Measurements from ENCODE around the gene PDPK1.
A peak's percentile ranks its signal among the peaks of the same experiment; 100 is the strongest.

Gene PDPK1

DNA sequence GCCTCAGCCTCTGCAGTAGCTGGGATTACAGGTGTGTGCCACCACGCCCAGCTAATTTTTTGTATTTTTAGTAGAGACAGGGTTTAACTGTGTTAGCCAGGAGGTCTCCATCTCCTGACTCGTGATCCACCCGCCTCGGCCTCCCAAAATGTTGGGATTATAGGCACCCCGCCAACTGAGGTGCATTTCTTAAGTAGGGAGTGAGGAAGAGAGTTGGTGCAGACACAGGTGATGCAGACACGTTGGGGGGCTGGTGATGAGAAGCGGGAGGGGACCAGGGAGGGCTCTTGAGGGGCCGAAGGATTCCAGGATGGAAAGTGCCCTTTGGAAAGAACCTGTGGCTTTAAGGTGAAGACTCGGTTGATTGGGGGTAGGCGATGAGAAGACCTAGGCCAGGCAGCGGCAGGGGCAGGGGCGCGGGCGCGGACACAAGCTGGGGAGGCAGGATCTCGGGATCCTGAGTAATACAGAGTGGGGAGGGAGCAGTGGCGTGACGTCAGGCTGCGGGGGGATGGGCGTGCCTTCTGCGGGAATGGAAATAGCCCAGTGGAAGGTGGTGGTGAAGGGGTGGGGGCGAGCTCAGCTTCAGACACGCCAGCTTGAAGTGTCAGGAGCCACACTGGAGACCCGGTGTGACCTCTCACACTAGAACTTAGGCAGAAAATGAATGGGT lies 26.6 kb upstream of the PDPK1 start:
- peaks cover 24% of the 10 kb centered on the region for H3K4me1 ChIP-seq (ENCODE audit: control insufficient read depth, insufficient read depth, low read length)
- H3K9me3 ChIP-seq (replicated peaks; ENCODE audit: low read length): no peaks in the 10 kb centered on the region
- H3K4me2 ChIP-seq (ENCODE audit: low read length): peak overlapping the region; percentile 73
- no peaks in the 10 kb centered on the region for H3K27me3 ChIP-seq (ENCODE audit: control insufficient read depth, insufficient read depth, low read length)
- H3K36me3 ChIP-seq (ENCODE audit: insufficient read depth, low read length): peaks cover 4% of the 10 kb centered on the region
- H3K9ac ChIP-seq (ENCODE audit: low read depth, low read length): peak overlapping the region; percentile 36
- H3K4me3 ChIP-seq (ENCODE audit: low read length): peak overlapping the region; percentile 40

DNA sequence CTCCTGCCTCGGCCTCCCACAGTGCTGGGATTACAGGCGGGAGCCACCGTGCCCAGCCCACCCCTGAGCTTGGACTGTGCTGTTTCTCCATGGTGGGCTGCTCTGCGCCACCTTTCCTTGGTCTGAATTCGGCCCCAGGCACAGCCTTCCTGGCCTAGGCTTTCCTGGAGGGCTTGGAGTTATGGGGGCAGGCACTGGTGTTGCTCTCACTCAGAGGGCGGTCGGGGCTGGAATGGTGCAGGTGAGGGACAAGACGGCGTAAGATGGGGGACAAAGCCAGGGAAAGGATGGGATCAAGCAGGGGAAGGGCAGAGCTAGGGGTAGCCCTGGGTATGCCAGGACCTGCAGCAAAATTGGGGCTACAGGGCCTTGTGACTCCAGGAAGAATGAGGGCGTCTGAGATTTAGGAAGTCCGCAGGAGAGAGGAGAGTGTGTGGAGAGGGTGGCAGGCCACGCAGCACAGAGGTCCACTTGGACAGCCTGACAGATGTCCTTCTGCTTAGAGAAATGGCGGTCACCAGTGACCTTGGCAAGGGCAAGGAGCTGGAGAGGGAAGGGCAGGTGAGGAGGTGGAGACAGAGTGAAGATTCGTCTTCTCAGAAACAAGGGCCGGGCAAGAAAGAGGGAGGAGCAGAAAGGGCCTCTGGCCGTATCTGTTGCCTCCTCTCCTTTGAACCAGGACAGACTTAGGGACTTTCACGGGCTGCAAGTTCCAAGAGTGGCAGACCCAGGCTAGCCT lies 25.7 kb upstream of the PDPK1 start:
- Histone ChIP-seq H3K9me3 (replicated peaks; ENCODE audit: low read length) (no peaks in the 10 kb centered on the region), H3K4me3 (ENCODE audit: low read length) (no peak overlapping the region), H3K4me2 (ENCODE audit: low read length) (no peak overlapping the region), H3K27me3 (ENCODE audit: control insufficient read depth, insufficient read depth, low read length) (no peaks in the 10 kb centered on the region), H3K36me3 (ENCODE audit: insufficient read depth, low read length) (peaks cover 4% of the 10 kb centered on the region), H3K9ac (ENCODE audit: low read depth, low read length) (no peak overlapping the region), H3K4me1 (ENCODE audit: control insufficient read depth, insufficient read depth, low read length) (peaks cover 33% of the 10 kb centered on the region)

DNA sequence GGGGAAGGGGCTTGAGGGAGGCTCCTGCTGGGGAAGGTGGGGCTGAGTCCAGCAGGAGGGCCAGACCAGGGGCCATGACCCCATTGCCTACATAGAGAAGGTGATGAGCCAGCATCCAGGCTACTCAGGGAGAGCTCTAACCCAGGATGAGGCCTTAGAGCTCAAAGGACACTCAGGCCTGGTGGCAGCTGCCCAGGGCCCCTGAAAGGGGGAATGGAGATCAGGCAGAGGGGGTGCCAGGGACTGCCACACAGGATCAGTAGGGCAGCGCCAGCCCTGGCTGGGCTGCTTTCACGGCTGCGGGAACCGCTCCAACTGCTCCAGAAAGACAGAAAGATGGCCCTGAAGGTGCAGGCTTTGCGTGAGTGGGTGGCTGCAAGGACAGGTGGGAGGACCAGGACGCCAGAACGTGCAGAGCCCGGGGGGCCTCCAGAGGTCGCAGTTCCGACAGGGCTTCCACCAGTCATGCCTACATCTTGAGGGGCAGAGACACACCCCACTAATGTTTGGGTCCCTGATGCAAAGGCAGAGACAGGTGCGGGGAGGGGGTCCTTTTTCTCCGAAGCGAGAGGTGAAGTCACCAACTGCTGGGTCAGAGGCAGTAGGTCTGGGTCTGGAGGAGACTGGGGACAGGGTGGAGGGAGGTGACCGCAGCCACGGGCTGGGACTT lies 25.0 kb upstream of the PDPK1 start:
- Histone ChIP-seq H3K4me3 (ENCODE audit: low read length) (peak overlapping the region; percentile 90), H3K9ac (ENCODE audit: low read depth, low read length) (peak overlapping the region; percentile 93), H3K9me3 (replicated peaks; ENCODE audit: low read length) (no peaks in the 10 kb centered on the region), H3K27me3 (ENCODE audit: control insufficient read depth, insufficient read depth, low read length) (no peaks in the 10 kb centered on the region), H3K4me2 (ENCODE audit: low read length) (peak overlapping the region; percentile 81), H3K4me1 (ENCODE audit: control insufficient read depth, insufficient read depth, low read length) (peaks cover 40% of the 10 kb centered on the region), H3K36me3 (ENCODE audit: insufficient read depth, low read length) (peaks cover 4% of the 10 kb centered on the region)

DNA sequence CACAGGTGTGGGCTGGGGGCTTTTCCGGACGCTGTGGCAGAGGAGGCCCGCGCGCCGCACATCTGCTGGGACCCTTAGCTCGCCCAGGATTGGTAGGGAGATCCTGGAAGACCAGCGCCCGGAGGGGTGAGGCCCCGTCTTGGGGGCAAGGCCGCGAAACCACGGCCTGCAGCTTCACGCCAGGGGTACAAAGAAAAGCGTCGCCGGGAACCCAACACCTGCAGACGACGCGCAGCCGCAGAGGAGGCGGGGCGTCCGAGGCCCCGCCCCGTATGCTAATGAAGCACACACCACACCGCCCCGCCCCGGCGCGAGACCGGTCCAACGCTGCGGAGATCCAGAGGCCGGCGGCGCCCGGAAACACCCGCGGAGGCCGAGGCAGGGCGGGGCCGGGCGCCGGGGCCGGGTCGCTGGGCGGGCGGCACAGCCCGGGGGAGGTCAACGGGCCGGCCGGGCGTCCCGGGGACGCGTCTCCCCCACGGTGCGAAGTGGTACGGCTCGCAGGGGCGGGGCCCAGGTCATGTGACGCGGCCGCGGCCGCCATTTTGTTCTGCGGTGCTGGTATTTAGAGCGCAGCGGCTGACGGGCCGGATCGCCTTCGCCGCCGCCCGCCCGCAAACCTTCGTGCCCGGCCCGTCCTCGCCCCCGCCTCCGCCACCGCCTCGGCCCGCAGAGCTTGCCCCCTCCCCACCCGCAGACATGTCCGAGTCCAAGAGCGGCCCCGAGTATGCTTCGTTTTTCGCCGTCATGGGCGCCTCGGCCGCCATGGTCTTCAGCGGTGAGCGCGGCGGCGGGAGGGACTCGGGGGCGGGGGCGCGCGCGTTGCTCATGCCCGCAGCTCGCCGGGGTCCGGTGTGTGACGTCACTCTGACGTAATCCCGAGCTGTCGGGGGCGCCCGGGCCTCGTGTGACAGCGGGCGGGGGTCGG lies 24.2 kb upstream of the PDPK1 start, which contains the start of gene ATP6V0C:
ATP6V0C (plus strand) TSS at position 548 of the 928 bp plus-strand sequence; CDS start at position 700, 152 bp downstream.
- peaks cover 48% of the 10 kb centered on the region for H3K4me1 ChIP-seq (ENCODE audit: control insufficient read depth, insufficient read depth, low read length)

DNA sequence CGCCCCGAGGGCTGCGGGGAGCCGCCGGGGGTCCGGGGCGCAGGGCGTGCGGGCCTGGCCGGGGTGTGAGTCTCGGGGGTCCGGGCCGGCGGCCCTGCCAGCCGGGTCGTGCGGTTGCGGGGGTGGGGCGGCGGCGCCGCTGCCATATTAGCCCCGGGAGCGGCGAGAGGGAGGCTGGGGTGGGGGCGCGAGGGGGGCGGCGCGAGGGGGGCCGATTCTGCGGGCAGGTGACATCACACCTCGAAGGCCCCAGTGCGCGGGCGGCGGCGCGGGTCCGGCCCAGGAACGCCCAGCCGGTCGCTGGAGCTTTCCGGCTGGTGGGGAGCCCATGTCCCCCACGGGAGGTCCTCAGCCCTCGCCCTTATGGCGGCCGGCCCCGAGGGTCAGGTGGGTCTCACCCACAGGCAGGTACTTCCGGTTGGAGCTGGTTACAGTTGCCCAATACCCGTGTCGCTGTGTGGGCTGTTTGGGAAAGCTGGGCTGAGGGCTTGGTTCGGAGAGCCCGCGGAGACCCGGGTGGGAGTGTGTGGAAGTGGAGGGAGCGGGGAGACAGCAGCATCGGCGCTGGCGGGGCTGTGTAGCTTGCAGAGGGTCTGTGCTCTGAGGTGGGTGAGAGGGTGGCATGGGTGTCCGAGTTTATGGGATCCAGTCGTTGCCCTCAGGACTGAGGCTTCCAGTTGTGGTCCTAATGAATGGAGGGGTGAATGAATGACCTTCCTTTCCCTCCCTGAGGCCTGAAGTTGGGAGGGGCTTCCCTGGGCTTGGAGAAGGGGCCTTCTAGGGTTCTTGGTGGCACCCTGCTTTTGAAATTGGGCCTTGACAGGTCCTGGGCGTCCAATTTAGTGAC lies 23.3 kb upstream of the PDPK1 start:
- H3K9me3 ChIP-seq (replicated peaks; ENCODE audit: low read length): no peaks in the 10 kb centered on the region
- peak overlapping the region; percentile 90 for H3K4me3 ChIP-seq (ENCODE audit: low read length)
- H3K27me3 ChIP-seq (ENCODE audit: control insufficient read depth, insufficient read depth, low read length): no peaks in the 10 kb centered on the region
- peaks cover 10% of the 10 kb centered on the region for H3K36me3 ChIP-seq (ENCODE audit: insufficient read depth, low read length)
- peak overlapping the region; percentile 99 for H3K4me2 ChIP-seq (ENCODE audit: low read length)
- H3K4me1 ChIP-seq (ENCODE audit: control insufficient read depth, insufficient read depth, low read length): peaks cover 57% of the 10 kb centered on the region
- H3K9ac ChIP-seq (ENCODE audit: low read depth, low read length): peak overlapping the region; percentile 93

More for the DNA sequence above, 24.2 kb upstream of the PDPK1 start, which contains the start of gene ATP6V0C:
- H3K9ac ChIP-seq (ENCODE audit: low read depth, low read length): peak within 1 kb of the TSS; percentile 93
- peaks cover 4% of the 10 kb centered on the region for H3K36me3 ChIP-seq (ENCODE audit: insufficient read depth, low read length)
- peak within 1 kb of the TSS; percentile 99 for H3K4me2 ChIP-seq (ENCODE audit: low read length)
- H3K4me3 ChIP-seq (ENCODE audit: low read length): peak within 1 kb of the TSS; percentile 90
- no peaks in the 10 kb centered on the region for H3K9me3 ChIP-seq (replicated peaks; ENCODE audit: low read length)
- H3K27me3 ChIP-seq (ENCODE audit: control insufficient read depth, insufficient read depth, low read length): no peaks in the 10 kb centered on the region

- H3K9ac ChIP-seq (ENCODE audit: low read depth, low read length): peak overlapping the region; percentile 93
- H3K4me1 ChIP-seq (ENCODE audit: control insufficient read depth, insufficient read depth, low read length): peaks cover 58% of the 10 kb centered on the region
- peak overlapping the region; percentile 99 for H3K4me2 ChIP-seq (ENCODE audit: low read length)
- H3K36me3 ChIP-seq (ENCODE audit: insufficient read depth, low read length): peaks cover 10% of the 10 kb centered on the region
- peak overlapping the region; percentile 90 for H3K4me3 ChIP-seq (ENCODE audit: low read length)
- H3K27me3 ChIP-seq (ENCODE audit: control insufficient read depth, insufficient read depth, low read length): no peaks in the 10 kb centered on the region
- no peaks in the 10 kb centered on the region for H3K9me3 ChIP-seq (replicated peaks; ENCODE audit: low read length)
These were observed 22.5 kb upstream of the PDPK1 start for GRCh38 chr16:2515180-2515851.

DNA sequence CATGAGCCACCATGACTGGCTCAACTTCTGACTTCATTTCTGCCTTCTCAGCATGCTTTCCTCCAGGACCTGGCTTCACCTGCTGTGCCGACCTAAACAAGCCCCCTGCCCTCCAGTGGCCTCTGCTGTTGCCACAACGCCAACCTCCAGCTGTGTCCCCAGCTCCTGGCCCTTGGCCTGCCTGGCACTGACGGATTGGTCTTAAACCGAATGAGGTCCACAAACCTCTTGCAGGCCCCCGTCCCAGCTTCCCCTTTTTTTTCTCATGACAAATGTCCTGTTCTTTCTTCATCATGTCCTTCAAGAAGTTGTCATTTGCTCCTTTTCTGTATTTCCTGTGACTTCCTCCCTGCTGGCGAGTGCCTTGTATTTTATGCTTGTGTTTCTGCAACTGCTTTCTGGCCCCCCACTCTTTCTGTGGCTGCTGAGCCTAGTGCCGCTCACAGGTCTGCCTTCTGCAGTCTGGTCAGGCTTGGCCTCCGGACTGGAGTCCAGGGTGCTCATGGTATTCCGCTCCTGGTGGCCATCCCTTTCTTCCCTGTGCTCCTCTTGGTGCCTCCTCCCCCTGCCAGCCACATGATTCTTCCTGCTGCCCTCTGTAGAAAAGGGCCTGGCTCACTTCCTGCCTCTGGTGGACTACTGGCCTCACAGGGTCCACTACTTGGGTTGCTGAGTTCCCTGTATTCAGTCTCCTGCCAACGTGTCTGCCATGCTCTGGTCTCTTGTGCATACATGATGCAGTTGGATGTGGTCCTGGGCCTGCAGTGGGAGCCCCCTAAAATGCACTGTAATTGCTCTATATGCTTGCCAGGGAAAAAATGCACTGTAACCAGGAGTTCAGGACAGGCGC lies 21.2 kb upstream of the PDPK1 start:
- H3K36me3 ChIP-seq (ENCODE audit: insufficient read depth, low read length): peaks cover 16% of the 10 kb centered on the region
- no peaks in the 10 kb centered on the region for H3K27me3 ChIP-seq (ENCODE audit: control insufficient read depth, insufficient read depth, low read length)
- peak overlapping the region; percentile 90 for H3K4me3 ChIP-seq (ENCODE audit: low read length)
- no peaks in the 10 kb centered on the region for H3K9me3 ChIP-seq (replicated peaks; ENCODE audit: low read length)
- peak overlapping the region; percentile 93 for H3K9ac ChIP-seq (ENCODE audit: low read depth, low read length)
- H3K4me2 ChIP-seq (ENCODE audit: low read length): peak overlapping the region; percentile 99
- peaks cover 60% of the 10 kb centered on the region for H3K4me1 ChIP-seq (ENCODE audit: control insufficient read depth, insufficient read depth, low read length)

GRCh38 chr16:2517954-2518605 lies 19.7 kb upstream of the PDPK1 start:
- no peak overlapping the region for H3K4me3 ChIP-seq (ENCODE audit: low read length)
- no peaks in the 10 kb centered on the region for H3K27me3 ChIP-seq (ENCODE audit: control insufficient read depth, insufficient read depth, low read length)
- no peaks in the 10 kb centered on the region for H3K9me3 ChIP-seq (replicated peaks; ENCODE audit: low read length)
- H3K4me1 ChIP-seq (ENCODE audit: control insufficient read depth, insufficient read depth, low read length): peaks cover 57% of the 10 kb centered on the region
- peaks cover 21% of the 10 kb centered on the region for H3K36me3 ChIP-seq (ENCODE audit: insufficient read depth, low read length)
- peak overlapping the region; percentile 31 for H3K9ac ChIP-seq (ENCODE audit: low read depth, low read length)
- H3K4me2 ChIP-seq (ENCODE audit: low read length): peak overlapping the region; percentile 50

All from skeletal muscle satellite cell (primary cell).